Spinal cord (tissue), 10 donors: Measurements from ENCODE around the gene OGDHL. TPM values are rescaled to one million over a fixed set of nuclear protein-coding genes. Genes with fewer than 3 reads are reported as not detected.

Experiments used
- DNase-seq, 6 donors: peaks; one replicate each; pipeline versions ENCODE4 v3.0.0 to v3.0.0-alpha.2; 2013 to 2015; ENCODE audit warnings: low spot score in 6 of 6, low read depth in 4 of 6
- H3K27ac ChIP-seq: one replicate; pipeline ENCODE4 v1.5.1; 2013; ENCODE audit warnings: low read depth, low read length, control low read depth
- H3K27me3 ChIP-seq: one replicate; pipeline ENCODE4 v1.6.1; 2013; ENCODE audit warnings: low read length; ENCODE audit not compliant: control insufficient read depth, insufficient read depth
- H3K36me3 ChIP-seq: one replicate; pipeline ENCODE4 v1.6.1; 2013; ENCODE audit warnings: low read length; ENCODE audit not compliant: control insufficient read depth, insufficient read depth
- H3K4me1 ChIP-seq: one replicate; pipeline ENCODE4 v1.6.1; 2013; ENCODE audit warnings: low read length; ENCODE audit not compliant: control insufficient read depth, insufficient read depth
- H3K4me3 ChIP-seq: one replicate; pipeline ENCODE4 v1.5.1; 2013; ENCODE audit warnings: low read depth, low read length, control low read depth
- H3K9me3 ChIP-seq: one replicate; pipeline ENCODE4 v1.6.1; 2013; ENCODE audit warnings: low read length; ENCODE audit not compliant: control insufficient read depth, insufficient read depth
- WGBS: methylation state at CpG from one replicate; pipeline ENCODE4 v1.1.5; 2013; ENCODE audit warnings: missing lambda C conversion rate; ENCODE audit not compliant: insufficient coverage; 5-methylcytosine and 5-hydroxymethylcytosine counted together
- polyA plus RNA-seq, 2 donors: library from polyadenylated mRNA; unstranded; fragments of 120-200 nt; gene quantifications; one replicate each; pipeline ENCODE4 v1.2.1, GENCODE V29; 2013; ENCODE audit not compliant: insufficient read length in 2 of 2
- total RNA-seq, 2 donors: library from RNA; depleted of rRNA in 1 of 2; stranded (reverse); fragments of 120-200 nt in 1 of 2; fragments of >200 nt in 1 of 2; gene quantifications; one replicate each; pipeline versions ENCODE4 v1.2.3 to v1.2.4, GENCODE V29; 2013 to 2014
- donor health status: healthy.

Gene OGDHL
- total and polyA plus RNA-seq, 4 donors = 23.2 to 27.9 (median 24.7) TPM

- H3K4me1 ChIP-seq = no peaks in the 10 kb centered on the region
- no peak overlapping the region for H3K4me3 ChIP-seq
- H3K27ac ChIP-seq = no peak overlapping the region
- H3K36me3 ChIP-seq = peaks cover 62% of the 10 kb centered on the region
- 85% methylated on average over 20 of the region's 20 CpGs for WGBS
- no peaks in the 10 kb centered on the region for H3K9me3 ChIP-seq
- no peak for DNase-seq
- H3K27me3 ChIP-seq = no peaks in the 10 kb centered on the region
Observed at GRCh38 chr10:49749556-49750491, 12.3 kb downstream of the OGDHL start.

- H3K9me3 ChIP-seq = no peaks in the 10 kb centered on the region
- H3K4me3 ChIP-seq = no peak overlapping the region
- DNase-seq = no peak
- H3K36me3 ChIP-seq = peaks cover 68% of the 10 kb centered on the region
- no peaks in the 10 kb centered on the region for H3K27me3 ChIP-seq
- WGBS = 100% methylated on average over 2 of the region's 2 CpGs
- H3K4me1 ChIP-seq = no peaks in the 10 kb centered on the region
- no peak overlapping the region for H3K27ac ChIP-seq
Observed at GRCh38 chr10:49749144-49749543, 13.0 kb downstream of the OGDHL start.

- peaks cover 80% of the 10 kb centered on the region for H3K36me3 ChIP-seq
- H3K27ac ChIP-seq = no peak overlapping the region
- no peaks in the 10 kb centered on the region for H3K9me3 ChIP-seq
- H3K4me3 ChIP-seq = no peak overlapping the region
- H3K27me3 ChIP-seq = no peaks in the 10 kb centered on the region
- no peaks in the 10 kb centered on the region for H3K4me1 ChIP-seq
- DNase-seq = no peak
- WGBS = 55% methylated on average over 9 of the region's 10 CpGs
Observed at GRCh38 chr10:49748006-49748405, 14.1 kb downstream of the OGDHL start.

GRCh38 chr10:49747303-49747646 lies 14.8 kb downstream of the OGDHL start:
- no peak for DNase-seq
- peaks cover 83% of the 10 kb centered on the region for H3K36me3 ChIP-seq
- no peak overlapping the region for H3K4me3 ChIP-seq
- no peaks in the 10 kb centered on the region for H3K4me1 ChIP-seq
- H3K27ac ChIP-seq = no peak overlapping the region
- H3K9me3 ChIP-seq = no peaks in the 10 kb centered on the region
- 79% methylated on average over 4 of the region's 4 CpGs for WGBS
- H3K27me3 ChIP-seq = no peaks in the 10 kb centered on the region

- H3K36me3 ChIP-seq = peaks cover 83% of the 10 kb centered on the region
- no peak overlapping the region for H3K4me3 ChIP-seq
- WGBS = 93% methylated on average over 15 of the region's 20 CpGs
- H3K27ac ChIP-seq = no peak overlapping the region
- DNase-seq = no peak
- H3K9me3 ChIP-seq = no peaks in the 10 kb centered on the region
- H3K4me1 ChIP-seq = no peaks in the 10 kb centered on the region
- H3K27me3 ChIP-seq = no peaks in the 10 kb centered on the region
Observed at GRCh38 chr10:49746626-49747302, 15.4 kb downstream of the OGDHL start.

GRCh38 chr10:49745756-49746155 lies 16.4 kb downstream of the OGDHL start:
- peaks cover 83% of the 10 kb centered on the region for H3K36me3 ChIP-seq
- H3K4me1 ChIP-seq = no peaks in the 10 kb centered on the region
- no peak overlapping the region for H3K27ac ChIP-seq
- no peak overlapping the region for H3K4me3 ChIP-seq
- no peaks in the 10 kb centered on the region for H3K27me3 ChIP-seq
- H3K9me3 ChIP-seq = no peaks in the 10 kb centered on the region
- 94% methylated on average over 4 of the region's 12 CpGs for WGBS
- no peak for DNase-seq

- 88% methylated on average over 10 of the region's 13 CpGs for WGBS
- DNase-seq = no peak
- peaks cover 83% of the 10 kb centered on the region for H3K36me3 ChIP-seq
- no peaks in the 10 kb centered on the region for H3K4me1 ChIP-seq
- H3K9me3 ChIP-seq = no peaks in the 10 kb centered on the region
- H3K27ac ChIP-seq = no peak overlapping the region
- H3K27me3 ChIP-seq = no peaks in the 10 kb centered on the region
- no peak overlapping the region for H3K4me3 ChIP-seq
Observed at GRCh38 chr10:49744924-49745605, 17.1 kb downstream of the OGDHL start.

- Histone ChIP-seq H3K4me3 (no peak overlapping the region), H3K36me3 (peaks cover 80% of the 10 kb centered on the region), H3K4me1 (no peaks in the 10 kb centered on the region), H3K27me3 (no peaks in the 10 kb centered on the region), H3K9me3 (no peaks in the 10 kb centered on the region), H3K27ac (no peak overlapping the region)
- DNase-seq = no peak
- WGBS = 93% methylated on average over 6 of the region's 6 CpGs
Observed at GRCh38 chr10:49744091-49744685, 17.9 kb downstream of the OGDHL start.

- 82% methylated on average over 19 of the region's 19 CpGs for WGBS
- no peaks in the 10 kb centered on the region for H3K4me1 ChIP-seq
- DNase-seq = no peak
- H3K9me3 ChIP-seq = no peaks in the 10 kb centered on the region
- H3K27me3 ChIP-seq = no peaks in the 10 kb centered on the region
- no peak overlapping the region for H3K27ac ChIP-seq
- H3K4me3 ChIP-seq = no peak overlapping the region
- H3K36me3 ChIP-seq = peaks cover 83% of the 10 kb centered on the region
Observed at GRCh38 chr10:49743464-49744075, 18.6 kb downstream of the OGDHL start.
